GM21737 (cell line): ENCODE results near the gene L3HYPDH.

Experiments
- ATAC-seq: cut with Tn5 transposase; IDR thresholded peaks from one replicate; pipeline ENCODE4 v1.9.1; 2021; ENCODE audit warnings: mild to moderate bottlenecking, moderate library complexity; ENCODE audit not compliant: unreplicated experiment

L3HYPDH gene

GRCh38 chr14:59483819-59484638, at the start of gene L3HYPDH, which contains the start of gene JKAMP:
Gene L3HYPDH (minus strand): TSS chr14:59484408. CDS start chr14:59484316, 92 bp downstream.
Gene JKAMP (plus strand): TSS chr14:59484517. CDS start chr14:59484590, 73 bp downstream.
- ATAC-seq: peak; percentile 91

GRCh38 chr14:59532419-59532818, 48.2 kb upstream of the L3HYPDH start:
- no peak for ATAC-seq

- ATAC-seq: no peak
Observed at GRCh38 chr14:59530349-59530748, 46.1 kb upstream of the L3HYPDH start.

- ATAC-seq: no peak
Observed at GRCh38 chr14:59529189-59529588, 45.0 kb upstream of the L3HYPDH start.

GRCh38 chr14:59520224-59520623, 36.0 kb upstream of the L3HYPDH start:
- ATAC-seq: no peak

- no peak for ATAC-seq
Observed at GRCh38 chr14:59511916-59512575, 27.8 kb upstream of the L3HYPDH start.

GRCh38 chr14:59510966-59511365, 26.8 kb upstream of the L3HYPDH start:
- ATAC-seq: no peak

- no peak for ATAC-seq
Observed at GRCh38 chr14:59510001-59510400, 25.8 kb upstream of the L3HYPDH start.

- ATAC-seq: no peak
Observed at GRCh38 chr14:59509101-59509500, 24.9 kb upstream of the L3HYPDH start.

- ATAC-seq: no peak
Observed at GRCh38 chr14:59507752-59508103, 23.5 kb upstream of the L3HYPDH start.

- no peak for ATAC-seq
Observed at GRCh38 chr14:59507063-59507751, 23.0 kb upstream of the L3HYPDH start.

- no peak for ATAC-seq
Observed at GRCh38 chr14:59503256-59503655, 19.0 kb upstream of the L3HYPDH start.

GRCh38 chr14:59500732-59501131, 16.5 kb upstream of the L3HYPDH start:
- ATAC-seq: no peak

GRCh38 chr14:59492384-59492783, 8.2 kb upstream of the L3HYPDH start:
- ATAC-seq: no peak

GRCh38 chr14:59490756-59491155, 6.5 kb upstream of the L3HYPDH start:
- ATAC-seq: no peak

GRCh38 chr14:59484639-59485175, 499 bp upstream of the L3HYPDH start:
- ATAC-seq: peak; percentile 37

- no peak for ATAC-seq
Observed at GRCh38 chr14:59483363-59483762, 845 bp downstream of the L3HYPDH start.

- no peak for ATAC-seq
Observed at GRCh38 chr14:59482541-59483331, 1.5 kb downstream of the L3HYPDH start.

- no peak for ATAC-seq
Observed at GRCh38 chr14:59481871-59482540, 2.2 kb downstream of the L3HYPDH start.

- no peak for ATAC-seq
Observed at GRCh38 chr14:59481407-59481806, 2.8 kb downstream of the L3HYPDH start.
